NB4 (cell line): ENCODE data around the gene SMIM36.

Experiments
- MYC ChIP-seq: IDR thresholded peaks from 2 replicates; pipeline ENCODE4 v1.6.1; 2011; ENCODE audit warnings: low read depth, low read length
- POLR2A ChIP-seq: IDR thresholded peaks from 2 replicates; pipeline ENCODE4 v1.6.1; 2011; ENCODE audit warnings: mild to moderate bottlenecking; ENCODE audit not compliant: insufficient read length; ENCODE audit errors: extremely low read depth
- TF ChIP-seq, protein P1 (sequence below): IDR thresholded peaks from one replicate; pipeline ENCODE4 v1.5.1; 2012; ENCODE audit warnings: low read depth, low read length

DNA sequence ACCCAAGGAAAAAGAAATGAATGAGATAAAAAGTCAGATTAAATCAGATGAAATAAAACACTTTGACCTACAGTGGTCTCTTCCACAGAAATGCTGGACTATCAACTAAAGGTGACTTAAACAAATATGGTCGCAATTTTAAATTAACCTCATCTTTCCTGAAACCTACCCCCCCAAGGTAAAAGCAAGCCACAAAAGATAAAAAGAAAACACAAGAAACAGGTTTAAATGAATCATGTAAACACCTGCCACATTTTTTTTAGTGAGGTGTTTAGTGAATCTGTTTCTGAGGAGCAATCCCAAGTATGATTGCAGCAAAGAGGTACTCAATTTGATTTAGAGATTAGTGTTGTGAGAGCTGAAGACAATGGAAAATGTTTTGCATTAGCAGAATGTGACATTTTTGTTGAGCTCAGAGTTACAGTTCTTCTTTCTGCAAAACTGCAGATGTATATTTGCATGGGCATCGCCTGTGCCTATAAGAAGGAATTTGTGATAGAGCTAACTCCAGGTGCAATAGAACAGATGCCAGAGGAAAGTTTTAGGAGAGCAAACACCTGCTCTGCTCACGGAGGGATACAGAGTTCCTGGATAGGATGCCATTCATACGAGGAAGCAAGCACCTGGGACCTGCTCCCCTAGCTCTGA, 86.2 kb downstream of the SMIM36 start:
- TF ChIP-seq, protein P1, sequence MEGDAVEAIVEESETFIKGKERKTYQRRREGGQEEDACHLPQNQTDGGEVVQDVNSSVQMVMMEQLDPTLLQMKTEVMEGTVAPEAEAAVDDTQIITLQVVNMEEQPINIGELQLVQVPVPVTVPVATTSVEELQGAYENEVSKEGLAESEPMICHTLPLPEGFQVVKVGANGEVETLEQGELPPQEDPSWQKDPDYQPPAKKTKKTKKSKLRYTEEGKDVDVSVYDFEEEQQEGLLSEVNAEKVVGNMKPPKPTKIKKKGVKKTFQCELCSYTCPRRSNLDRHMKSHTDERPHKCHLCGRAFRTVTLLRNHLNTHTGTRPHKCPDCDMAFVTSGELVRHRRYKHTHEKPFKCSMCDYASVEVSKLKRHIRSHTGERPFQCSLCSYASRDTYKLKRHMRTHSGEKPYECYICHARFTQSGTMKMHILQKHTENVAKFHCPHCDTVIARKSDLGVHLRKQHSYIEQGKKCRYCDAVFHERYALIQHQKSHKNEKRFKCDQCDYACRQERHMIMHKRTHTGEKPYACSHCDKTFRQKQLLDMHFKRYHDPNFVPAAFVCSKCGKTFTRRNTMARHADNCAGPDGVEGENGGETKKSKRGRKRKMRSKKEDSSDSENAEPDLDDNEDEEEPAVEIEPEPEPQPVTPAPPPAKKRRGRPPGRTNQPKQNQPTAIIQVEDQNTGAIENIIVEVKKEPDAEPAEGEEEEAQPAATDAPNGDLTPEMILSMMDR = no peak
- TF ChIP-seq POLR2A (no peak), MYC (no peak)
